NT2/D1 (cell line): ENCODE results near the gene TRPV6.

Experiments
- SUZ12 ChIP-seq: IDR thresholded peaks from 2 replicates; pipeline ENCODE4 v1.6.1; 2011; ENCODE audit not compliant: insufficient read length, insufficient read depth; ENCODE audit errors: extremely low read depth
- ZNF274 ChIP-seq: IDR thresholded peaks from 2 replicates; pipeline ENCODE4 v1.6.1; 2011; ENCODE audit warnings: mild to moderate bottlenecking, low read depth, low read length

DNA sequence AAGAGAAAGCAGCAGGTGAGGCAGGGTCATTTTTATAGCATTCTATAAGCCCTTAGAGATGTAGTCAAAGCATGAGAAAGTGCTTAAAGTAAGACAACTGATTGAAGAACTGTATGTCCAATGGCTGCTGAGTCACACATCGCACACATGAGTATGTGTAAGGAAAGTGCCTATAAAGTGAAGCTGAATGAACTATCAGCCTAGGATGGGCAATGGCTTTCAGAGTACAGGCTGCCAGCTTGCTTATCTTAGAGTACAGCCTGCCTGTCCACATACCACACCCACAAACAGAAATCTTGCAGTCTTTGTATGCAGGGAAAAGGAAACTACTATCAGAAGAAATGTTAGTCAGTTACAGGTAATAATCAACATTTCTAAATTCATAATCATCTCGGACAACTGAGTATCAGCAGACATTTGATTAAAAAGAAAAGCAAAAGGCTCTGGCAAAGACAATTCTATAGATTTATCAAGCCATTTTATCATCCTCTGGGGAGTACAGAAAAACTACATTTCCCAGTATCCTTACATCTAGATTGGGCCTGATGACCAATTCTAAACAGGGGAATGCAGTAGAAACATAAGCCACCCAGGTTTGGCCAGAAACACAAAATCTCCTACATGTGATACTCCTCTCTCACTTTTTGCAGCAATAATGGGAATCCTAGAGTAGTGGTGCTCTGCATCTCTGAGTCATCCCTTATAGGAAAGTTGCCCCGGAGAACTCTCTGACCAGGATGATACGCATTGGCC lies 46.9 kb downstream of the TRPV6 start:
- no peak for TF ChIP-seq ZNF274
- no peak for TF ChIP-seq SUZ12
